ENCODE results near the gene PTPN3.

PTPN3 gene

DNA sequence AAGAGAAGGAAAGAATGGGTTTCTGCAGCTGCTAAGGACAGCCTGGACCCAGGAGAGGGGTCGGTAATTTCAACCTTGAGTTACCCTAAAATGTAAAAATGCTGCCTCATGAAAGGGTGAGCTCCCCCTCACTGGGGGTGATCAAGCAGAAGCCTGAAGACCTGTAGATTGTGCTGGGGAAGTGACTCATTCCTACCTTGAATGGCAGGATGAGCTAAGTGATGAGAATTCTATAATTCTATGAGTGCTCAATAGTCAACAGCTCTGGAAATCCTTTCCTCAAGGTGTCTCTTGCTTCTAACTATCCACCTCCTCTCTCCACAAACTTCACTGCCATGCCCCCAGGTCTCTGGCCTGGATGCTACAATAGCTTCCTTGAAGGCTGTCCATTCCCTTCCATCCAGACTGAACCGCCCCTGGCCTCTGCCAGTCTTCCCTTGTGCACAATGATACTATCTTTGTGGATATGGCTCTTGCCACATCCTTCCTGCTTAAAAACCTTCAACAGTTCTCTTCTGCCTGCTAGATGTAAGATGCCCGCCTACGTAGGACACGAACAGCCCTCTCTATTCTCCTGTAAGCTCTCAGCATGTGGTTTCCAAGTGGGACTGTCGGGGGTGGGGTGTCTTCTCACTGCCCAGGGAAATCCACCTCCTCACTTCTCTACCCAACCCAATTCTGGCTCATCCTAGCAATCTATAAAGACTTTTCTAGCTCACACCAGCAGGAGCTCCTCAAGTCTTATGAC, 50.6 kb downstream of the PTPN3 start:
- H3K27ac ChIP-seq, result no peak overlapping the region

DNA sequence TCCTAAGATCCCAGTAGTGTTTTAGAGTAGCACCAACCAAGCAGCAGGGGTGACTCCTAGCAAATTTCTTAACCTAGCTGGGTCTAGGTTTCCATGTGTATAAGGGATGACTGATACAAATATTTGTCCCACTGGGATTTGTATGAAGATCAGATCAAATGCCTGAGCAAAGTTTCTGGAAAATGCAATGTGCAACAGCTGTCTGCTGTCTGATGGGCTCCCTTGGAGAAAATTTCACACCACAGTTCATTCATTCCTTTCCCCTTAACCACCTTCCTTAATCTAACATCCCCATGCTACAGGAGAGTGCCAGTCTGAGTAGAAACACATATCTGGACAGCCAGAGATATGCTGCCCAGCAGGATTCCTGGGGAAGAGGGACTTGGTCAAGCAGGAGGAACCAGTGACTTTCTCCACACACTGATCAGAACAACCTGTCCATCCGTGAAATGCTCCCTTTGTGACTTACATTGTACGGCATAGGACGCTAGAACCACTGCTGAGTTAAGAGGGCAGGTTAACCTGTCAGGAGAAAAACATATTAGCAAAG, 53.3 kb downstream of the PTPN3 start:
- DNase-seq (ENCODE audit: low spot score), result no peak
- H3K27ac ChIP-seq, result no peak overlapping the region
- TF ChIP-seq, protein P1, sequence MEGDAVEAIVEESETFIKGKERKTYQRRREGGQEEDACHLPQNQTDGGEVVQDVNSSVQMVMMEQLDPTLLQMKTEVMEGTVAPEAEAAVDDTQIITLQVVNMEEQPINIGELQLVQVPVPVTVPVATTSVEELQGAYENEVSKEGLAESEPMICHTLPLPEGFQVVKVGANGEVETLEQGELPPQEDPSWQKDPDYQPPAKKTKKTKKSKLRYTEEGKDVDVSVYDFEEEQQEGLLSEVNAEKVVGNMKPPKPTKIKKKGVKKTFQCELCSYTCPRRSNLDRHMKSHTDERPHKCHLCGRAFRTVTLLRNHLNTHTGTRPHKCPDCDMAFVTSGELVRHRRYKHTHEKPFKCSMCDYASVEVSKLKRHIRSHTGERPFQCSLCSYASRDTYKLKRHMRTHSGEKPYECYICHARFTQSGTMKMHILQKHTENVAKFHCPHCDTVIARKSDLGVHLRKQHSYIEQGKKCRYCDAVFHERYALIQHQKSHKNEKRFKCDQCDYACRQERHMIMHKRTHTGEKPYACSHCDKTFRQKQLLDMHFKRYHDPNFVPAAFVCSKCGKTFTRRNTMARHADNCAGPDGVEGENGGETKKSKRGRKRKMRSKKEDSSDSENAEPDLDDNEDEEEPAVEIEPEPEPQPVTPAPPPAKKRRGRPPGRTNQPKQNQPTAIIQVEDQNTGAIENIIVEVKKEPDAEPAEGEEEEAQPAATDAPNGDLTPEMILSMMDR (IDR thresholded peaks at IDR 0.05), result no peak
- H3K4me3 ChIP-seq, result no peak overlapping the region

More for the DNA sequence above, 50.6 kb downstream of the PTPN3 start:
- TF ChIP-seq, protein P1 (IDR thresholded peaks at IDR 0.05), result no peak
- no peak overlapping the region for H3K4me3 ChIP-seq
- DNase-seq (ENCODE audit: low spot score), result no peak

DNA sequence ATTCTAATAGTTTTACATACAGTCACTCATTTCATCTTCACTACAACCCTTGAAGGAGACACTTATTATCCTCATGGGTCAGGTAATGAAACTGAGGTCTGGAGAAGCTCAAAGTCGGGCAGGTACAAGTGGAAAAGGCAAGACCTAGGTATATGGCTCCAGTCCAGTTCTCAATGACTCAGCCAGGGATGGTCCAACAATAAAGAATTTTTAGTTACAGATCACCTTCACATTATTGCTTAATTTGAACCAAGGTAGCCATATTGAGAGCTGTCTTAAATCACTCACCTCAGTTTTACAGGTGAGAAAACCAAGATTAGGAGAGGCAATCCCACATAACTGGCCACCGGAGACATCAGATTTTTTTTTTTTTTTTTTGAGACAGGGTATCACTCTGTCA, 55.4 kb downstream of the PTPN3 start:
- Histone ChIP-seq H3K4me3 (no peak overlapping the region), H3K27ac (no peak overlapping the region)
- no peak for DNase-seq (ENCODE audit: low spot score)
- TF ChIP-seq, protein P1 (IDR thresholded peaks at IDR 0.05), result no peak

DNA sequence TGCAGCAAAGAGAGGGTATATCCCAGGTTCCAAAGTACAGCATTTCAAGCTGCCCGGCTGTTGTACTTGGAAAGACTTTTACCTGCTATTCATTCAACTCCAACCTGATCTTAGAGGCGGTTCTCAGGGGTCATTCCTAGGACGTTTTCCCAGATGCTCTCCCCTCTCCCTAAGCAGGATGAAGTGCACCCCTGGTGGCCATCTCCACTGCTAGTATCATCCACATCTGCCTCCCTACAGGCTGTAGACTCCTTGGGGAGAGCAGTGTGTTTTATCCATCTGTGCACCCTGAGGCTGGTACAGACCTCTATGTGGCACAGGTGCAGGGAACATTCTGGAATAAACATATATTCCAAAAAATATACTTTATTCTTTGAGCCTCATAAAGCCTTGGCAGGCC, 56.8 kb downstream of the PTPN3 start:
- DNase-seq (ENCODE audit: low spot score), result no peak
- TF ChIP-seq, protein P1 (IDR thresholded peaks at IDR 0.05), result no peak
- Histone ChIP-seq H3K4me3 (no peak overlapping the region), H3K27ac (no peak overlapping the region)

DNA sequence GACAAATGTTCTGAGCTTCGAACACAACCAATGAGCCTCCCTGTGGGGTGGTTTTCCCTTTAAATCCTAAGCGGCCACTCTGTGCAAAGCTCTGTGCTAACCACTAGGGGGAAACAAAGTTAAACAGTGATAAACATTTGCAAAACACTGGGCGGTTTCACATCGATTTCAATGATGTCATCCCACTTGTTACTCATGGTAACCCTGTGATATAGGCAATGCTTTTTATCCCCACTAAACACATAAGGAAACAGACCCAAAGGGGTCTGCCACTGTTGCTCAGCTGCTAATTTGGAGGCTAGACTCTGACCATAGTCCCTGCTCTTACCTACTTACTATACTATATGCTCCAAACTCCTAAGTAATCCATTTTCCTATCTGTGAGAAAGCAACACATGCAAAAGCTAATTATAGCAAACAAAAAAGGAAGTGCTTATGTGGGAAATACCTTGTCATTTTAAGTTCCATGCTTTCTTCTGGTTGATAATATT, 57.3 kb downstream of the PTPN3 start:
- TF ChIP-seq, protein P1 (IDR thresholded peaks at IDR 0.05), result peak; percentile 55
- no peak overlapping the region for H3K4me3 ChIP-seq
- no peak overlapping the region for H3K27ac ChIP-seq
- no peak for DNase-seq (ENCODE audit: low spot score)

DNA sequence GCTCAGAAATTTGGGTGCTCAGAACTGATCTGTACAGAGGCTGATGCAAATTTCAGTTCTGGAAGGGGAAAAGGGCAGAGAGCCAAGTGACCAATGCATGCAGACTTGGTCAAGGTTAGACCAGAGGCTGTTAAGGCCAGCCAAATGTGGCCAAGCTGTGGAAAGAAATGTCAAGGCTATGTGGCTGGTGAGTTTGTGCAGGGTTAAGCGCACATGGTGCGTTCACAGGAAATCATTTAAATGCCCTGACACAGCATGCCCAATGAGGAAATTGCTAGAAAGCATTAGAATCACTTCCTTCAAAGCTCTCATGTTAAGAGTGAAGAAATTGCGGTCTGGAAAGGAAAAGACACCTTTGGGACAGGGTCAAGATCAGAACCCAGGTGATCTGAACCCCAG, 58.0 kb downstream of the PTPN3 start:
- Histone ChIP-seq H3K27ac (no peak overlapping the region), H3K4me3 (no peak overlapping the region)
- no peak for DNase-seq (ENCODE audit: low spot score)
- TF ChIP-seq, protein P1 (IDR thresholded peaks at IDR 0.05), result no peak

Measured in coronary artery (tissue), 2 donors.